Suprapubic skin (tissue), 4 donors: ENCODE measurements around the gene AFG1L.

Experiments used
- CTCF ChIP-seq, 2 donors: fragments of 200-600 bp in 1 of 2; fragments of 450-650 bp in 1 of 2; sonication (generic) in 1 of 2; IDR thresholded peaks; one replicate each; pipeline ENCODE4 v1.5.1; 2016 to 2019; ENCODE audit warnings: antibody characterized with exemption in 2 of 2, mild to moderate bottlenecking in 1 of 2, moderate library complexity in 1 of 2
- EP300 ChIP-seq: sonication (generic); formaldehyde crosslinking; IDR thresholded peaks from one replicate; pipeline ENCODE4 v1.6.1; 2017; ENCODE audit warnings: antibody characterized with exemption
- POLR2A ChIP-seq, 2 donors: fragments of 450-650 bp; IDR thresholded peaks; one replicate each; pipeline ENCODE4 v1.6.1; 2017; ENCODE audit warnings: antibody characterized with exemption in 2 of 2, mild to moderate bottlenecking in 2 of 2, moderate library complexity in 2 of 2
- POLR2AphosphoS5 ChIP-seq, 3 donors: sonication (generic); formaldehyde crosslinking; IDR thresholded peaks; one replicate each; pipeline ENCODE4 v1.6.1; 2017; ENCODE audit warnings: antibody characterized with exemption in 3 of 3

- TF ChIP-seq POLR2A (IDR thresholded peaks at IDR 0.05): no peak
- TF ChIP-seq CTCF (IDR thresholded peaks at IDR 0.05): no peak
- TF ChIP-seq POLR2AphosphoS5 (IDR thresholded peaks at IDR 0.05): no peak
- no peak for TF ChIP-seq EP300
Observed at GRCh38 chr6:108535114-108535742, 240.4 kb downstream of the AFG1L start.
